GM12878 (cell line): Measurements from ENCODE around the gene PAX4. TPM values are rescaled to one million over a fixed set of nuclear protein-coding genes. Genes with fewer than 3 reads are reported as not detected.

Experiments used
- BACH1 ChIP-seq: fragments of 450-650 bp; IDR thresholded peaks from 2 replicates; pipeline ENCODE4 v1.6.1; 2017; ENCODE audit warnings: mild to moderate bottlenecking, borderline replicate concordance
- CBX5 ChIP-seq: sonication (generic); IDR thresholded peaks from 2 replicates; pipeline ENCODE4 v1.6.1; 2016; ENCODE audit warnings: low read depth, moderate library complexity, mild to moderate bottlenecking, inconsistent platforms
- E4F1 ChIP-seq: fragments of 450-650 bp; IDR thresholded peaks from 2 replicates; pipeline ENCODE4 v1.6.1; 2018; ENCODE audit warnings: borderline replicate concordance, mild to moderate bottlenecking; ENCODE audit not compliant: partially characterized antibody
- EGR1 ChIP-seq, 2 experiments: IDR thresholded peaks; 1 replicate in 1 of 2; 2 replicates in 1 of 2; pipeline ENCODE4 v1.6.1; 2011 to 2012; ENCODE audit warnings: low read depth in 2 of 2, low read length in 2 of 2, borderline replicate concordance in 1 of 2, mild to moderate bottlenecking in 1 of 2, moderate library complexity in 1 of 2
- ELK1 ChIP-seq: IDR thresholded peaks from 2 replicates; pipeline ENCODE4 v1.6.1; 2012; ENCODE audit warnings: low read depth, low read length, improper control_type of control experiment
- ETV6 ChIP-seq, 2 experiments: fragments of 450-650 bp in 1 of 2; IDR thresholded peaks in 1 of 2; conservative IDR thresholded peaks in 1 of 2; 2 replicates each; pipeline ENCODE4 v1.6.1; 2014; ENCODE audit warnings: antibody characterized with exemption in 1 of 2, borderline replicate concordance in 1 of 2, low read depth in 1 of 2, mild to moderate bottlenecking in 1 of 2, moderate library complexity in 1 of 2
- HCFC1 ChIP-seq: fragments of 150-350 bp; IDR thresholded peaks from 2 replicates; pipeline ENCODE4 v1.6.1; 2014; ENCODE audit warnings: low read length
- JUNB ChIP-seq: IDR thresholded peaks from 2 replicates; pipeline ENCODE4 v1.6.1; 2016; ENCODE audit warnings: antibody characterized with exemption, mild to moderate bottlenecking
- MYB ChIP-seq: fragments of 150-350 bp; IDR thresholded peaks from 2 replicates; pipeline ENCODE4 v1.6.1; 2014; ENCODE audit warnings: mild to moderate bottlenecking, low read depth, low read length, borderline replicate concordance
- SMC3 ChIP-seq: IDR thresholded peaks from 2 replicates; pipeline ENCODE4 v1.6.1; 2011; ENCODE audit warnings: low read length, improper control_type of control experiment, borderline replicate concordance
- STAT1 ChIP-seq: fragments of 450-650 bp; conservative IDR thresholded peaks from 2 replicates; pipeline ENCODE4 v1.6.1; 2014; ENCODE audit warnings: antibody characterized with exemption, mild to moderate bottlenecking
- TCF7 ChIP-seq: IDR thresholded peaks from 2 replicates; pipeline ENCODE4 v1.6.1; 2014; ENCODE audit warnings: antibody characterized with exemption, borderline replicate concordance
- WRNIP1 ChIP-seq: IDR thresholded peaks from 2 replicates; pipeline ENCODE4 v1.6.1; 2011; ENCODE audit warnings: low read depth, low read length, improper control_type of control experiment, borderline replicate concordance
- ZNF622 ChIP-seq: fragments of 450-650 bp; IDR thresholded peaks from 2 replicates; pipeline ENCODE4 v1.6.1; 2017; ENCODE audit warnings: mild to moderate bottlenecking, inconsistent platforms
- polyA plus RNA-seq, 11 experiments: library from polyadenylated mRNA; depleted of rRNA in 4 of 11; unstranded in 6 of 11; stranded (reverse) in 5 of 11; fragments of >200 nt; fragmentation: Nextera tagmentation in 4 of 11; fragmentation: Illumina TruSeq in 1 of 11; extraction: Ambion mirVana in 4 of 11; extraction: Trizol in 1 of 11; gene quantifications; 1 replicate in 1 of 11; 2 replicates in 10 of 11; pipeline versions ENCODE4 v1.2.1 to v1.2.3, GENCODE V29; 2011 to 2016; ENCODE audit warnings: inconsistent platforms in 2 of 11, missing spikeins in 2 of 11, low read depth in 1 of 11
- total RNA-seq, 4 experiments: library from RNA; depleted of rRNA in 3 of 4; stranded (reverse); fragments of >200 nt in 3 of 4; fragmentation: Illumina TruSeq in 1 of 4; extraction: Trizol in 1 of 4; gene quantifications; 2 replicates each; pipeline versions ENCODE4 v1.2.1 to v1.2.3, GENCODE V29; 2013 to 2021
- TF ChIP-seq, protein P1 (sequence below): fragments of 450-650 bp; IDR thresholded peaks from 2 replicates; pipeline ENCODE4 v1.6.1; 2017; ENCODE audit warnings: antibody characterized with exemption, mild to moderate bottlenecking, moderate library complexity
- TF ChIP-seq, protein P2 (sequence below): fragments of 150-350 bp; IDR thresholded peaks from 2 replicates; pipeline ENCODE4 v1.6.1; 2014; ENCODE audit warnings: mild to moderate bottlenecking, low read depth, low read length
- TF ChIP-seq, protein P3 (sequence below): IDR thresholded peaks from 2 replicates; pipeline ENCODE4 v1.6.1; 2012; ENCODE audit warnings: mild to moderate bottlenecking, low read depth, low read length

PAX4 gene
- total and polyA plus RNA-seq, 10 of the 15 experiments (the other 5 are each of a cell fraction or from before 2014, with no cell fraction given): 0.27 TPM; not detected in 9

- TF ChIP-seq, protein P1, sequence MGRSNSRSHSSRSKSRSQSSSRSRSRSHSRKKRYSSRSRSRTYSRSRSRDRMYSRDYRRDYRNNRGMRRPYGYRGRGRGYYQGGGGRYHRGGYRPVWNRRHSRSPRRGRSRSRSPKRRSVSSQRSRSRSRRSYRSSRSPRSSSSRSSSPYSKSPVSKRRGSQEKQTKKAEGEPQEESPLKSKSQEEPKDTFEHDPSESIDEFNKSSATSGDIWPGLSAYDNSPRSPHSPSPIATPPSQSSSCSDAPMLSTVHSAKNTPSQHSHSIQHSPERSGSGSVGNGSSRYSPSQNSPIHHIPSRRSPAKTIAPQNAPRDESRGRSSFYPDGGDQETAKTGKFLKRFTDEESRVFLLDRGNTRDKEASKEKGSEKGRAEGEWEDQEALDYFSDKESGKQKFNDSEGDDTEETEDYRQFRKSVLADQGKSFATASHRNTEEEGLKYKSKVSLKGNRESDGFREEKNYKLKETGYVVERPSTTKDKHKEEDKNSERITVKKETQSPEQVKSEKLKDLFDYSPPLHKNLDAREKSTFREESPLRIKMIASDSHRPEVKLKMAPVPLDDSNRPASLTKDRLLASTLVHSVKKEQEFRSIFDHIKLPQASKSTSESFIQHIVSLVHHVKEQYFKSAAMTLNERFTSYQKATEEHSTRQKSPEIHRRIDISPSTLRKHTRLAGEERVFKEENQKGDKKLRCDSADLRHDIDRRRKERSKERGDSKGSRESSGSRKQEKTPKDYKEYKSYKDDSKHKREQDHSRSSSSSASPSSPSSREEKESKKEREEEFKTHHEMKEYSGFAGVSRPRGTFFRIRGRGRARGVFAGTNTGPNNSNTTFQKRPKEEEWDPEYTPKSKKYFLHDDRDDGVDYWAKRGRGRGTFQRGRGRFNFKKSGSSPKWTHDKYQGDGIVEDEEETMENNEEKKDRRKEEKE: no peak
- no peak for TF ChIP-seq JUNB
- TF ChIP-seq BACH1: peak; percentile 75
- TF ChIP-seq CBX5: no peak
- no peak for TF ChIP-seq EGR1 (IDR thresholded peaks at IDR 0.05; ENCODE audit: borderline replicate concordance in 1 of 2, low read depth in 2 of 2, low read length in 2 of 2)
- no peak for TF ChIP-seq WRNIP1
- TF ChIP-seq STAT1: no peak; the same call in none of the 2 replicates
- TF ChIP-seq SMC3: no peak
- TF ChIP-seq, protein P2, sequence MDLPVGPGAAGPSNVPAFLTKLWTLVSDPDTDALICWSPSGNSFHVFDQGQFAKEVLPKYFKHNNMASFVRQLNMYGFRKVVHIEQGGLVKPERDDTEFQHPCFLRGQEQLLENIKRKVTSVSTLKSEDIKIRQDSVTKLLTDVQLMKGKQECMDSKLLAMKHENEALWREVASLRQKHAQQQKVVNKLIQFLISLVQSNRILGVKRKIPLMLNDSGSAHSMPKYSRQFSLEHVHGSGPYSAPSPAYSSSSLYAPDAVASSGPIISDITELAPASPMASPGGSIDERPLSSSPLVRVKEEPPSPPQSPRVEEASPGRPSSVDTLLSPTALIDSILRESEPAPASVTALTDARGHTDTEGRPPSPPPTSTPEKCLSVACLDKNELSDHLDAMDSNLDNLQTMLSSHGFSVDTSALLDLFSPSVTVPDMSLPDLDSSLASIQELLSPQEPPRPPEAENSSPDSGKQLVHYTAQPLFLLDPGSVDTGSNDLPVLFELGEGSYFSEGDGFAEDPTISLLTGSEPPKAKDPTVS: no peak
- TF ChIP-seq ELK1: peak; percentile 99
- no peak for TF ChIP-seq TCF7
- peak; percentile 90 for TF ChIP-seq E4F1
- peak; percentile 63 for TF ChIP-seq HCFC1
- no peak for TF ChIP-seq MYB
- TF ChIP-seq, protein P3, sequence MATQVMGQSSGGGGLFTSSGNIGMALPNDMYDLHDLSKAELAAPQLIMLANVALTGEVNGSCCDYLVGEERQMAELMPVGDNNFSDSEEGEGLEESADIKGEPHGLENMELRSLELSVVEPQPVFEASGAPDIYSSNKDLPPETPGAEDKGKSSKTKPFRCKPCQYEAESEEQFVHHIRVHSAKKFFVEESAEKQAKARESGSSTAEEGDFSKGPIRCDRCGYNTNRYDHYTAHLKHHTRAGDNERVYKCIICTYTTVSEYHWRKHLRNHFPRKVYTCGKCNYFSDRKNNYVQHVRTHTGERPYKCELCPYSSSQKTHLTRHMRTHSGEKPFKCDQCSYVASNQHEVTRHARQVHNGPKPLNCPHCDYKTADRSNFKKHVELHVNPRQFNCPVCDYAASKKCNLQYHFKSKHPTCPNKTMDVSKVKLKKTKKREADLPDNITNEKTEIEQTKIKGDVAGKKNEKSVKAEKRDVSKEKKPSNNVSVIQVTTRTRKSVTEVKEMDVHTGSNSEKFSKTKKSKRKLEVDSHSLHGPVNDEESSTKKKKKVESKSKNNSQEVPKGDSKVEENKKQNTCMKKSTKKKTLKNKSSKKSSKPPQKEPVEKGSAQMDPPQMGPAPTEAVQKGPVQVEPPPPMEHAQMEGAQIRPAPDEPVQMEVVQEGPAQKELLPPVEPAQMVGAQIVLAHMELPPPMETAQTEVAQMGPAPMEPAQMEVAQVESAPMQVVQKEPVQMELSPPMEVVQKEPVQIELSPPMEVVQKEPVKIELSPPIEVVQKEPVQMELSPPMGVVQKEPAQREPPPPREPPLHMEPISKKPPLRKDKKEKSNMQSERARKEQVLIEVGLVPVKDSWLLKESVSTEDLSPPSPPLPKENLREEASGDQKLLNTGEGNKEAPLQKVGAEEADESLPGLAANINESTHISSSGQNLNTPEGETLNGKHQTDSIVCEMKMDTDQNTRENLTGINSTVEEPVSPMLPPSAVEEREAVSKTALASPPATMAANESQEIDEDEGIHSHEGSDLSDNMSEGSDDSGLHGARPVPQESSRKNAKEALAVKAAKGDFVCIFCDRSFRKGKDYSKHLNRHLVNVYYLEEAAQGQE: no peak
- no peak for TF ChIP-seq ZNF622
- no peak for TF ChIP-seq ETV6 (conservative IDR thresholded peaks at IDR 0.05 in 1 of 2, IDR thresholded peaks at IDR 0.05 in 1 of 2; ENCODE audit: borderline replicate concordance in 1 of 2, low read depth in 1 of 2)
These were observed 33.8 kb upstream of the PAX4 start, which contains the start of gene SND1 (continued) for GRCh38 chr7:127651556-127652332.
